Fibroblast of skin of left biceps (primary cell): ENCODE measurements around the gene MORC3.

ENCODE experiments used
- DNase-seq, 2 experiments: peaks; one replicate each; pipeline ENCODE4 v3.0.0-alpha.2; 2013; ENCODE audit warnings: low read depth in 2 of 2

MORC3 gene

DNA sequence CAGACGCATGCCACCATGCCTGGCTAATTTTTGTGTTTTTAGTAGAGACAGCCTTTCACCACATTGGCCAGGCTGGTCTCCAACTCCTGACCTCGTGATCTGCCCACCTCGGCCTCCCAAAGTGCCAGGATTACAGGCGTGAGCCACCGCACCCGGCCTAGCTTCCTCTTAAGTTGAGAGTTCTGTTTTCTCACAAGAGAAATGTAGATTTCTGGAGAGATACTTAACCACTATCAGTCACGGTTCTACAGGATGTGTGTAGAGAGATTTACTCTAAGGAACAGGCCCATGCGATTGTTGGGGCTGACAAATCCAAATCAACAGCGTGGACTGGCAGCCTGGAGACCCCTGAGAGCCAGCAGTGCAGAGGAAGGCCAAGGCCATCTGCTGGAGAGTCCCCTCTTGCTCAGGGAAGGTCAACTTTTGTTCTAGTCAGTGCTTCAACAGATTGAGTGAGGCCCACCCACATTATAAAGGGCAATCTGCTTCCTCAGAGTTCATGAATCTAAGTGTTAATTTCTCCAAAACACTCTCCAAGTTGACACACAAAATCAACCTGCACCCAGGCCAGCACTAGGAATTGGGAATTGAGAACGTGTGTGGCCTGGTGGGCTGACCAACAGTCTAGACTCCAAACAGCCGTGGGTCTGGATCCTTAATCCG, 103.9 kb downstream of the MORC3 start:
- no peak for DNase-seq

GRCh38 chr21:36424592-36424991, 104.6 kb downstream of the MORC3 start:
- no peak for DNase-seq

- DNase-seq, result peak in 1 of 2 experiments; percentile 6
Measured at GRCh38 chr21:36425286-36425685, 105.3 kb downstream of the MORC3 start.
